ENCODE results near the gene DYRK3. TPM values are rescaled to one million over a fixed set of nuclear protein-coding genes. Genes with fewer than 3 reads are reported as not detected.
A peak's percentile ranks its signal among the peaks of the same experiment; 100 is the strongest.

Gene DYRK3
- total and polyA plus RNA-seq, 2 experiments from 2014 or later: 18.2 to 31.5 TPM

DNA sequence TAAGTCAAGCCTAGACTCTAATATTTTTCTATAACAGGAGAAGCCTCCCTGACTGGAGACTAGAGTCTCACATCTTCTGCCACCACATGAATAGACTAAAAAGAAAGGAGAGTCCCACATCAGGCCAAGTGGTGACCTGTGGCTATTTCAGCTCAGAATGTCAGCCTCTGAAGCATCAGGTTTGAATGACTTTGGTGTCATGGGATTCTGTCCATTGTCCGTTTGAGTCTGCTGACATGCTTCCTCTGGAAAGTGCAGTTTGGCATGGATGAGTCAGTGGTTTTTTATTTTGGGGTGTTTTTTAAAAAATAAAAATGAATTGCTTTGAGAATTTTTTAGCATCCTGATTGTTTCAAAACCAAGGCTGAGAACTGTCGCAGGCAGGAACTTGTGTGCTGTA, 19.5 kb downstream of the DYRK3 start:
- Histone ChIP-seq H3K79me2 (ENCODE audit: insufficient read depth) (peaks cover 15% of the 10 kb centered on the region), H3K4me3 (no peak overlapping the region), H3K4me1 (ENCODE audit: insufficient read depth) (no peaks in the 10 kb centered on the region), H3K36me3 (ENCODE audit: low read depth) (no peaks in the 10 kb centered on the region), H3K27me3 (replicated peaks; ENCODE audit: insufficient read depth) (no peaks in the 10 kb centered on the region), H3K4me2 (ENCODE audit: unreplicated experiment) (no peak overlapping the region), H3K9ac (no peak overlapping the region), H3F3A (ENCODE audit: insufficient read depth) (peaks cover 11% of the 10 kb centered on the region), H3K9me3 (ENCODE audit: low read depth) (no peaks in the 10 kb centered on the region), H3K9me2 (ENCODE audit: insufficient read depth) (no peaks in the 10 kb centered on the region), H3K27ac (no peak overlapping the region), H4K20me1 (ENCODE audit: insufficient read depth) (no peaks in the 10 kb centered on the region), H2AFZ (no peak overlapping the region)
- DNase-seq: no peak
- TF ChIP-seq EZH2phosphoT487 (IDR thresholded peaks at IDR 0.05; ENCODE audit: insufficient read depth, low read depth): no peak
- TF ChIP-seq EZH2 (IDR thresholded peaks at IDR 0.05; ENCODE audit: insufficient read depth, poor library complexity, severe bottlenecking): no peak
- 80 to 83% methylated on average over 2 of the region's 2 CpGs for WGBS, 2 experiments (ENCODE audit: low coverage in 1 of 2, low lambda C conversion rate in 2 of 2, missing lambda C conversion rate in 2 of 2)
- in situ Hi-C loops (cut with MboI): no loop called here

DNA sequence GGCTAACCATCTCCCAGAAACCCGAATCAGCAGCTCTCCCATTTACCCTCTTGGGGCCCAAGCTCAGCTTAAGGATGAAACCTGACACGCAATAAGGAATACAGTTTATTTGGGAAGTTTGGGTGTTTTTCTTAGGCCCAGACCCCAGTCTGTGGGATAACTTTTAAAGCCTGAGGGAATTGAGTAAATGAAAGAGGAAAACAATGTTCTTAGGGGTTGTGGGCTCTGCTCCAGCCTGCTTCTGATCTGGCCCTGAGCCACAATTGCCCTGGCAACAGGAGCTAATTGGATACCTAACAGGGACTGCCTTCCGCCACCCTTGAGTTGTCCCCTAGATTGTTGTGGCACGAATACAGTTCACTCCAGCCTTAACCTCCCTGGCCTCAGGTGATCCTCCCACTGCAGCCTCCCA, 20.1 kb downstream of the DYRK3 start:
- Histone ChIP-seq H3K79me2 (ENCODE audit: insufficient read depth) (peaks cover 10% of the 10 kb centered on the region; the same call in 1 of the 2 replicates), H3K9ac (no peak overlapping the region), H3K9me3 (ENCODE audit: low read depth) (no peaks in the 10 kb centered on the region), H4K20me1 (ENCODE audit: insufficient read depth) (no peaks in the 10 kb centered on the region), H3K27ac (no peak overlapping the region), H3K4me1 (ENCODE audit: insufficient read depth) (no peaks in the 10 kb centered on the region), H3K4me3 (no peak overlapping the region), H3K27me3 (replicated peaks; ENCODE audit: insufficient read depth) (no peaks in the 10 kb centered on the region), H2AFZ (no peak overlapping the region), H3K4me2 (ENCODE audit: unreplicated experiment) (no peak overlapping the region), H3K9me2 (ENCODE audit: insufficient read depth) (no peaks in the 10 kb centered on the region), H3F3A (ENCODE audit: insufficient read depth) (peaks cover 11% of the 10 kb centered on the region), H3K36me3 (ENCODE audit: low read depth) (no peaks in the 10 kb centered on the region)
- no peak for TF ChIP-seq EZH2 (IDR thresholded peaks at IDR 0.05; ENCODE audit: insufficient read depth, poor library complexity, severe bottlenecking)
- TF ChIP-seq EZH2phosphoT487 (IDR thresholded peaks at IDR 0.05; ENCODE audit: insufficient read depth, low read depth): no peak
- 90 to 95% methylated on average over 4 of the region's 4 CpGs for WGBS, 2 experiments (ENCODE audit: low coverage in 1 of 2, low lambda C conversion rate in 2 of 2, missing lambda C conversion rate in 2 of 2)
- in situ Hi-C loops (cut with MboI): no loop called here
- DNase-seq: no peak

DNA sequence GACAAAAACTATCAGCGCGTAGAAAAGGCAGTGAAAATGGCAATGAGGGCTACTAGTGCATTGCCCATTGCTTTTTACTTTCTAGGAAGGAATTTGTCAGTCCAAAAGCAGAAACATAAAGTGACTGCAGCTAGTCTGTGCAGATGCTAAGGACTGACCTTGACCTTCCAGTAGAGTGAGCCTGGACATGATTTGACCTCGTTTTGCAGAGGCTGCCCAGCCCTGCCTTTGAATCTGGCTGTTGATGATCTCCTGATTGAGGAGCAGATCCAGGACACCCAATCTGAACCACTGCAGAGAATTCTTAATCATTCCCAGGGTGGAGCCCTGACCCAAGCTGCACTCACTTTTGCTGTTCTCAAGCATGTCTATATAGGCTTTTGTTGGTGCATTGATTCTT, 21.6 kb downstream of the DYRK3 start:
- Histone ChIP-seq H3K4me1 (ENCODE audit: insufficient read depth) (no peaks in the 10 kb centered on the region), H3F3A (ENCODE audit: insufficient read depth) (peaks cover 11% of the 10 kb centered on the region), H3K27me3 (replicated peaks; ENCODE audit: insufficient read depth) (no peaks in the 10 kb centered on the region), H3K4me2 (ENCODE audit: unreplicated experiment) (no peak overlapping the region), H2AFZ (no peak overlapping the region), H3K79me2 (ENCODE audit: insufficient read depth) (0 out of 2 replicates have a peak, but pooled peaks cover under 1% of the 10 kb centered on the region), H3K9me2 (ENCODE audit: insufficient read depth) (no peaks in the 10 kb centered on the region), H3K27ac (no peak overlapping the region), H3K9ac (no peak overlapping the region), H4K20me1 (ENCODE audit: insufficient read depth) (no peaks in the 10 kb centered on the region), H3K36me3 (ENCODE audit: low read depth) (no peaks in the 10 kb centered on the region), H3K9me3 (ENCODE audit: low read depth) (no peaks in the 10 kb centered on the region), H3K4me3 (no peak overlapping the region)
- TF ChIP-seq EZH2phosphoT487 (IDR thresholded peaks at IDR 0.05; ENCODE audit: insufficient read depth, low read depth) (no peak), EZH2 (IDR thresholded peaks at IDR 0.05; ENCODE audit: insufficient read depth, poor library complexity, severe bottlenecking) (no peak)
- WGBS, 2 experiments (ENCODE audit: low coverage in 1 of 2, low lambda C conversion rate in 2 of 2, missing lambda C conversion rate in 2 of 2): 74 to 82% methylated on average over 3 of the region's 3 CpGs
- in situ Hi-C loops (cut with MboI): no loop called here
- no peak for DNase-seq

DNA sequence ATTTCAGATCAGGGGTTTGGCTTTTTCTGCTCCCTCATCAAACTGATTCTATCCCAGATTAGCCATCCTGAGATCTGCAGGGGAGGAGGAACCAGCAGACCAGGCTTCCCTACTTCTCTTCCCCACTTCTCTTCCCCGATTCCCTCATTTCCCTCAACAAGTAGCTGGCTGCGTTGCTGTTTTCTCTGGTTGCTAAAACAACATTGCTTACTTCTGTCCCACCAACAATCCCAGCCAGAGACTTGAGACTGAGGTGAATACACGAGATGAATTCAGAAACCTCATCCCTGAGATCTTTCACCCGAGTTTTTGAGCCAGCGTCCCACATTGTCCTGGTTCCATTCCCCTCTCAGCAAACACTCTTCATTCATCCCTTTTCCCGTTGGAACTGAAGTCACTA, 22.4 kb downstream of the DYRK3 start:
- H3K9ac ChIP-seq: no peak overlapping the region
- DNase-seq: peak; percentile 28
- no peak overlapping the region for H3K4me2 ChIP-seq (ENCODE audit: unreplicated experiment)
- peaks cover 15% of the 10 kb centered on the region for H3F3A ChIP-seq (ENCODE audit: insufficient read depth)
- in situ Hi-C loops (cut with MboI): no loop called here
- no peak overlapping the region for H3K4me3 ChIP-seq
- no peaks in the 10 kb centered on the region for H4K20me1 ChIP-seq (ENCODE audit: insufficient read depth)
- no peaks in the 10 kb centered on the region for H3K36me3 ChIP-seq (ENCODE audit: low read depth)
- 31 to 32% methylated on average over 6 of the region's 6 CpGs for WGBS, 2 experiments (ENCODE audit: low coverage in 1 of 2, low lambda C conversion rate in 2 of 2, missing lambda C conversion rate in 2 of 2)
- H3K27me3 ChIP-seq (replicated peaks; ENCODE audit: insufficient read depth): no peaks in the 10 kb centered on the region; the same call in 1 of the 2 replicates
- H3K79me2 ChIP-seq (ENCODE audit: insufficient read depth): no peaks in the 10 kb centered on the region
- H2AFZ ChIP-seq: no peak overlapping the region
- no peak for TF ChIP-seq EZH2 (IDR thresholded peaks at IDR 0.05; ENCODE audit: insufficient read depth, poor library complexity, severe bottlenecking)
- TF ChIP-seq EZH2phosphoT487 (IDR thresholded peaks at IDR 0.05; ENCODE audit: insufficient read depth, low read depth): no peak
- H3K4me1 ChIP-seq (ENCODE audit: insufficient read depth): no peaks in the 10 kb centered on the region
- no peaks in the 10 kb centered on the region for H3K9me3 ChIP-seq (ENCODE audit: low read depth)
- H3K27ac ChIP-seq: no peak overlapping the region
- H3K9me2 ChIP-seq (ENCODE audit: insufficient read depth): no peaks in the 10 kb centered on the region
